ENCODE measurements around the gene PTPRG. TPM values are rescaled to one million over a fixed set of nuclear protein-coding genes. Genes with fewer than 3 reads are reported as not detected.
A peak's percentile ranks its signal among the peaks of the same experiment; 100 is the strongest.

PTPRG gene
- total RNA-seq, 4 donors from 2014 or later = 8.4 to 37.3 (median 14.9) TPM

- peak; percentile 62 to 96 for DNase-seq (ENCODE audit: low spot score in 2 of 2)
- WGBS, 2 donors = 14 to 16% methylated on average over 34 to 40 of the region's 40 CpGs
- TF ChIP-seq CTCF (IDR thresholded peaks at IDR 0.05) = no peak
- no peak for TF ChIP-seq POLR2A (IDR thresholded peaks at IDR 0.05)
- intact Hi-C loops (cut with DNase I; ENCODE audit: low total_unique reads) = no loop called here
- H3K4me3 ChIP-seq (ENCODE audit: low read depth, poor library complexity, severe bottlenecking) = peak overlapping the region; percentile 82
Measured at GRCh38 chr3:61564395-61565059, 3.2 kb downstream of the PTPRG start.

GRCh38 chr3:61565569-61565968, 4.2 kb downstream of the PTPRG start:
- WGBS, 2 donors = 88% methylated on average over 4 of the region's 4 CpGs
- intact Hi-C loops (cut with DNase I; ENCODE audit: low total_unique reads) = no loop called here
- TF ChIP-seq POLR2A (IDR thresholded peaks at IDR 0.05) (no peak), CTCF (IDR thresholded peaks at IDR 0.05) (no peak)
- DNase-seq (ENCODE audit: low spot score in 2 of 2) = no peak
- H3K4me3 ChIP-seq (ENCODE audit: low read depth, poor library complexity, severe bottlenecking) = no peak overlapping the region

- TF ChIP-seq CTCF (IDR thresholded peaks at IDR 0.05) (no peak), POLR2A (IDR thresholded peaks at IDR 0.05) (no peak)
- DNase-seq (ENCODE audit: low spot score in 2 of 2) = no peak
- WGBS, 2 donors = 96% methylated on average over 1 of the region's 1 CpG
- intact Hi-C loops (cut with DNase I; ENCODE audit: low total_unique reads) = no loop called here
- no peak overlapping the region for H3K4me3 ChIP-seq (ENCODE audit: low read depth, poor library complexity, severe bottlenecking)
Measured at GRCh38 chr3:61568127-61568526, 6.8 kb downstream of the PTPRG start.

- no peak for TF ChIP-seq CTCF (IDR thresholded peaks at IDR 0.05)
- no peak for TF ChIP-seq POLR2A (IDR thresholded peaks at IDR 0.05)
- intact Hi-C loops (cut with DNase I; ENCODE audit: low total_unique reads) = no loop called here
- 70 to 74% methylated on average over 2 of the region's 2 CpGs for WGBS, 2 donors
Measured at GRCh38 chr3:61569856-61570580, 8.6 kb downstream of the PTPRG start.

GRCh38 chr3:61570813-61571212, 9.4 kb downstream of the PTPRG start:
- TF ChIP-seq POLR2A (IDR thresholded peaks at IDR 0.05) (no peak), CTCF (IDR thresholded peaks at IDR 0.05) (no peak)
- H3K4me3 ChIP-seq (ENCODE audit: low read depth, poor library complexity, severe bottlenecking) = no peak overlapping the region
- 93 to 94% methylated on average over 5 of the region's 5 CpGs for WGBS, 2 donors
- intact Hi-C loops (cut with DNase I; ENCODE audit: low total_unique reads) = no loop called here
- DNase-seq (ENCODE audit: low spot score in 2 of 2) = no peak

More at GRCh38 chr3:61569856-61570580, 8.6 kb downstream of the PTPRG start:
- no peak overlapping the region for H3K4me3 ChIP-seq (ENCODE audit: low read depth, poor library complexity, severe bottlenecking)
- DNase-seq (ENCODE audit: low spot score in 2 of 2) = no peak
